ENCODE data around the gene SERHL2. TPM values are rescaled to one million over a fixed set of nuclear protein-coding genes. Genes with fewer than 3 reads are reported as not detected.

SERHL2 gene
- total and polyA plus RNA-seq, 2 experiments from 2014 or later: 1.5 to 2.1 TPM

- no peak for ATAC-seq
- peaks cover 68% of the 10 kb centered on the region for H3K36me3 Mint-ChIP-seq (ENCODE audit: low read depth)
- TF ChIP-seq ZNF114 (CRISPR knock-in tag; IDR thresholded peaks at IDR 0.05) (no peak), ZNF462 (CRISPR knock-in tag; IDR thresholded peaks at IDR 0.05) (no peak), ZNF331 (CRISPR knock-in tag; IDR thresholded peaks at IDR 0.05; ENCODE audit: low read depth) (no peak), POLR2AphosphoS5 (IDR thresholded peaks at IDR 0.05; ENCODE audit: low read depth) (no peak), EZH2 (IDR thresholded peaks at IDR 0.05; ENCODE audit: low read depth, unreplicated experiment) (no peak), EZH2phosphoT487 (IDR thresholded peaks at IDR 0.05; ENCODE audit: unreplicated experiment) (no peak), CREB1 (CRISPR knock-in tag; IDR thresholded peaks at IDR 0.05; ENCODE audit: low read depth) (no peak), NANOG (IDR thresholded peaks at IDR 0.05; ENCODE audit: borderline replicate concordance) (no peak), JUNB (IDR thresholded peaks at IDR 0.05; ENCODE audit: unreplicated experiment) (no peak), REST (IDR thresholded peaks at IDR 0.05; ENCODE audit: unreplicated experiment) (no peak), CTCF (conservative IDR thresholded peaks at IDR 0.05; ENCODE audit: low read depth in 2 of 2) (no peak), ETS1 (IDR thresholded peaks at IDR 0.05) (no peak), STAT1 (IDR thresholded peaks at IDR 0.05; ENCODE audit: unreplicated experiment) (no peak)
- H3K9me2 ChIP-seq (ENCODE audit: insufficient read depth): no peaks in the 10 kb centered on the region
- 0 out of 2 replicates have a peak overlapping the region, but pooled peaks have one; percentile 5 for H3K27ac Mint-ChIP-seq
- no peak for DNase-seq (ENCODE audit: low spot score)
- H3K4me1 Mint-ChIP-seq: peaks cover 44% of the 10 kb centered on the region
- no peak overlapping the region for H3K4me2 ChIP-seq
- peaks cover 80% of the 10 kb centered on the region for H3K79me2 ChIP-seq (replicated peaks; ENCODE audit: insufficient read depth)
- peaks cover 11% of the 10 kb centered on the region for H3K36me3 ChIP-seq (ENCODE audit: insufficient read depth)
- H4K20me1 ChIP-seq (replicated peaks; ENCODE audit: insufficient read depth): peaks cover 40% of the 10 kb centered on the region
- H3F3A ChIP-seq (replicated peaks; ENCODE audit: low read depth): peaks cover 5% of the 10 kb centered on the region
- H3K4me3 ChIP-seq: no peak overlapping the region
- H3K27me3 ChIP-seq (ENCODE audit: insufficient read depth): no peaks in the 10 kb centered on the region
- no peak overlapping the region; the same call in 1 of the 2 replicates for H3K27ac ChIP-seq (ENCODE audit: low read depth)
- H3K4me3 Mint-ChIP-seq: no peak overlapping the region
- peaks cover 33% of the 10 kb centered on the region for H3K27me3 Mint-ChIP-seq (ENCODE audit: insufficient read depth, low read depth, poor library complexity)
- peaks cover 15% of the 10 kb centered on the region; the same call in 1 of the 2 replicates for H3K4me1 ChIP-seq (ENCODE audit: insufficient read depth)
- peaks cover 8% of the 10 kb centered on the region; the same call in 2 of the 3 replicates for H3K9me3 Mint-ChIP-seq
- no peak overlapping the region for H2AFZ ChIP-seq
These were observed 57.3 kb downstream of the SERHL2 start for GRCh38 chr22:42611051-42611450.

Measured in GM23338 (cell line).